ENCODE measurements around the gene TCIRG1.

DNA sequence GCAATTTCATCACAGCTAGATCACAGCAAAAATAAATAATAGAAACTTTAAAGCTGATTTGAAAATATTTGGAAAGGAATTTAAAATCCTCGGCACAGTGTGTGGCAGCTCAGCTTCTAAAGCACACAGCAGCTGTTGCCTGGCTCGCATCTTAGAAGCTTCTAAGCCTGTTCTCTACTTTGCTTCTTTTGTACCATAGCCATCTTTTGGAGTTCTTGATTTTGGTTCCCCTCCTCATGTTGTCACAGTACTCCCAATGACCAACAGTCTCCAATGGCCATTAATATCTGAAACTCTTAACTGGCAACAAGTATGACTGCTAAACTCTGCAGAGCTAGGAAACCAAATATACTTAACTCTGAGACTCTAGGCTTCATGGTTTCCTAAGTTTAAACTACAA, 53.6 kb downstream of the TCIRG1 start:
- TF ChIP-seq POLR2A (IDR thresholded peaks at IDR 0.05), result no peak
- TF ChIP-seq, protein P1, sequence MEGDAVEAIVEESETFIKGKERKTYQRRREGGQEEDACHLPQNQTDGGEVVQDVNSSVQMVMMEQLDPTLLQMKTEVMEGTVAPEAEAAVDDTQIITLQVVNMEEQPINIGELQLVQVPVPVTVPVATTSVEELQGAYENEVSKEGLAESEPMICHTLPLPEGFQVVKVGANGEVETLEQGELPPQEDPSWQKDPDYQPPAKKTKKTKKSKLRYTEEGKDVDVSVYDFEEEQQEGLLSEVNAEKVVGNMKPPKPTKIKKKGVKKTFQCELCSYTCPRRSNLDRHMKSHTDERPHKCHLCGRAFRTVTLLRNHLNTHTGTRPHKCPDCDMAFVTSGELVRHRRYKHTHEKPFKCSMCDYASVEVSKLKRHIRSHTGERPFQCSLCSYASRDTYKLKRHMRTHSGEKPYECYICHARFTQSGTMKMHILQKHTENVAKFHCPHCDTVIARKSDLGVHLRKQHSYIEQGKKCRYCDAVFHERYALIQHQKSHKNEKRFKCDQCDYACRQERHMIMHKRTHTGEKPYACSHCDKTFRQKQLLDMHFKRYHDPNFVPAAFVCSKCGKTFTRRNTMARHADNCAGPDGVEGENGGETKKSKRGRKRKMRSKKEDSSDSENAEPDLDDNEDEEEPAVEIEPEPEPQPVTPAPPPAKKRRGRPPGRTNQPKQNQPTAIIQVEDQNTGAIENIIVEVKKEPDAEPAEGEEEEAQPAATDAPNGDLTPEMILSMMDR (IDR thresholded peaks at IDR 0.05), result no peak

All from breast epithelium (tissue), 3 donors.